Measurements from ENCODE around the gene VSIG1. TPM values are rescaled to one million over a fixed set of nuclear protein-coding genes. Genes with fewer than 3 reads are reported as not detected.

The VSIG1 gene
- total and polyA plus RNA-seq, 2 of the 8 experiments (the other 6 are each of a cell fraction or from before 2014, with no cell fraction given): 2.2 to 2.9 TPM

GRCh38 chrX:108072746-108073145 is 27.9 kb downstream of the VSIG1 start (continued):
- TF ChIP-seq CTBP2 (IDR thresholded peaks at IDR 0.05; ENCODE audit: borderline replicate concordance, insufficient read depth, insufficient read length, low read length) (no peak), RBBP5 (IDR thresholded peaks at IDR 0.05; ENCODE audit: borderline replicate concordance, low read depth, low read length) (no peak)
